GM18499 (cell line): ENCODE results near the gene HHIP.

Experiments
- ATAC-seq: cut with Tn5 transposase; IDR thresholded peaks from one replicate; pipeline ENCODE4 v1.9.1; 2021; ENCODE audit warnings: moderate number of reproducible peaks; ENCODE audit not compliant: insufficient read depth, unreplicated experiment

HHIP gene

GRCh38 chr4:144653781-144654545 lies 8.0 kb downstream of the HHIP start:
- ATAC-seq, result no peak

- ATAC-seq, result no peak
These were observed 9.5 kb downstream of the HHIP start for GRCh38 chr4:144655491-144655890.

DNA sequence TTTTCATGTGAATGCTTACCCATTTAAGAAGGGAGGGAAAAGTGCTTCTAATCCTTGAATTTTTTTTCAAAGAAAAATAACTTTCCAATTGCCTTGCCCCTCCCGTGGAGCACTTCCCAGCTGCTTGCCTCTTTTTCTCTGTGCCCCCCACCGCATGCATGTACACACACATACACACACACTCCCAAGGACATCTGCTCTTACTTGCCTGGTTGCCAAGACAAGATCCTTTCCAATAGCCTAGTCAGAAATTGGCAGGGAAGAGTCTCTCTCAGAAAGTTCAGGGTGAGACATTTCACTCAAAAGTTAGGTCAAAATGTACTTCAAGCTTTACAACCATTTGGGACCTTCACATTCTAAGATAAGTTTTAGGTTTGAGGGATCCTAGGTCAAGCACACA lies 10.9 kb downstream of the HHIP start:
- ATAC-seq, result no peak

DNA sequence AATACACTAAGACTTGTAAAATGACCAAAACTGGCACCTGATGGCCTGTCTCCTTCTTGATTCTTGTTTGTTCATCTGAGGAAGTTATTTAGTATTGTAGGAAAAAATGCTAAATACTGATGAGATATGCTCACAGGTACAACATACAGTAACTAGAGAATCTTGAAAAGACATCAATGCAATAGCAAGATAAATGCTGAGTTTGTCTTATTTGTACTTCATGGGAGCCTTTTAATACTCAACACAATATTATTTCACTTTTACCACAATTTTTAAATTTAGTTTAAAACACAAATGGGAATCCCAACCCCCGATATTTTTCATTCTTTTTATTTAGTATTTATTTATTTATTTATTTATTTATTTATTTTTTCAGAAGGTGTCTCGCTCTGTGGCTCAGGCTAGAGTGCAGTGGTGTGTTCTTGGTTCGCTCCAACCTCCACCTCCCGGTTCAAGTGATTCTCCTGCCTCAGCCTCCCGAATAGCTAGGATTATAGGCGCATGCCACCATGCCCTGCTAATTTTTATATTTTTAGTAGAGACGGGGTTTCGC lies 12.1 kb downstream of the HHIP start:
- ATAC-seq, result no peak

GRCh38 chr4:144658903-144659302 lies 12.9 kb downstream of the HHIP start:
- no peak for ATAC-seq

GRCh38 chr4:144659447-144659846 lies 13.5 kb downstream of the HHIP start:
- ATAC-seq, result no peak

- ATAC-seq, result no peak
These were observed 18.0 kb downstream of the HHIP start for GRCh38 chr4:144663834-144664475.

GRCh38 chr4:144666539-144667175 lies 20.7 kb downstream of the HHIP start:
- no peak for ATAC-seq

GRCh38 chr4:144667500-144667899 lies 21.5 kb downstream of the HHIP start:
- no peak for ATAC-seq

- no peak for ATAC-seq
These were observed 24.8 kb downstream of the HHIP start for GRCh38 chr4:144670776-144671175.

DNA sequence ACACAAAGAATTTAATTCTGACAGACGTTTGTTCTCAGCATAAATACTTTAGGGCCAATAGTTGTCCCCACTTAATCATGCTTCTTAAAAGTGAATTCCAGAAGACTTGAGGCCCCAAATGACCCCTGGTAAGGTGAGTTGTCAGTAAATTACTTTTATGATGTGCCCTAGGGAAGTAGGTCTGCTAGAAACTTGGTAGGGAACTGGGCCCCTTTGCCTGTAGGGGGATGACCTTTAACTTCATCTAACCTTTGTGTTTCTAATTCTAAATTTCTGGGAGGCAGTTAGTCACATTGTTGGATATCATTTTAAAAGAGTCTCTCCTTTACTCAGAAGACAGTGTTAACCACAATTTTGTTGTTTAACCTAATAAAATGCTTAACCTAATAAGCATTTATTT lies 28.8 kb downstream of the HHIP start:
- ATAC-seq, result no peak

DNA sequence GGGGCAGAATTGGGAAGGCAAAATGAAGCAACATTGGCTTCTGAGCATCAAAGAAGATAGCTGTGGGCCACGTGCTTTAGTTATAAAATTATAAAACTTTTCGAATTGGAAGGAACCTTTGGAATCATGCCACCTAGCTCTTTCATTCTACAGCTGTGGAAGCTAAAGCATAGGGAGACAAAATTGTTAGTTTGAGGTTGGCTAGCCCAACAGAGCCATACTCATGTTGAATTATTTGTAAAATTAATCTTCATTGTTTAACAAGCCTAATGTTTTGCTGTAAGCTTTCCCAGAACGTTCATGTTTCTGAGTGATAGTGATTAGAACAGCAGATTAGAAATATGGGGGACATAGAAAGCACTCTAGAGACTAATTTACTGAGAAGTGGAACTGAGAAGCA lies 35.9 kb downstream of the HHIP start:
- no peak for ATAC-seq

GRCh38 chr4:144683516-144683915 lies 37.6 kb downstream of the HHIP start:
- no peak for ATAC-seq

GRCh38 chr4:144685911-144686310 lies 40.0 kb downstream of the HHIP start:
- ATAC-seq, result no peak

- ATAC-seq, result no peak
These were observed 41.0 kb downstream of the HHIP start for GRCh38 chr4:144686921-144687320.

- ATAC-seq, result no peak
These were observed 41.5 kb downstream of the HHIP start for GRCh38 chr4:144687466-144687865.

DNA sequence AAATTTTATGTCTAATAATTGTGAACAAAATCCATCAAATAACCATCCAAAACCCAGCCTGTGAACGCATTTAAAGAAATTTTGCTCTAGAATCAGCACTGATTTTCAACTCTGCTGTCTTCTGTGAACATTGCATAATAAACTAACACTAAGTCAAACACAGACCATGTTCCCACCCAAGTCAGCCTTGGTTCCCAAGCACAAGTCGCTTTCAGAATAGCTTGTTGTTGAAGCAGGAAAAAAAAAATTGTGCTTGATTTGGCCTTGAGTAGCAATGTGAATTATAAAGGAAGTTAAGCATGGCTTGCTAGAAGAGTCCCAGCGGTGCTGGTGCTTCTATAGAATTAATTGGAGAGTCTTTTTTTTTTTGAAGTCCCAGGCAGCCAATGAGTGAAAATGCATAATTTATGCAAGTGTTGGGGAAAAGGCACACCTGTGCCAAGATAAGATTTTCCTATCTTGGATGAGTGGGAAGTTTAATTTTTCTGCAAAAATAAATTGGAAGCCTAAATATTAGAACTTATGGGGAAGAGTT lies 42.1 kb downstream of the HHIP start:
- ATAC-seq, result no peak

DNA sequence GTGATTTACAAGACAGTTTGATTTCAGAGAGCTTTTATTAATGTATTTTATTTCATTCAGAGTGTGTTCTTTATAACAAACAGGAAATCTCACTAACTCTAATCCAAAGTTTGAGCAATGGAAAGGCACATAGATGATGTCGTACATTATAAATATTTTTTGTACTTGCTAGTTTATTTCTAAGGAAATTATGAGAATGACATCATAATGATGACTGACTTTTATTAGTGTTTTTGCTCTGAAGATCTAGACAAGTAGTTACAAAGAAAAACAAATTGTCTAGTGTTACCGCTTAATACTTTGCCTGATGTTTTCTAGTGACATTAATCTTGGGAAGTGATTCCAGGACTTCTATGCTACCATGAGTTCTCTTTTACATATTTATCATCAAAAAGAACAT lies 43.2 kb downstream of the HHIP start:
- no peak for ATAC-seq

DNA sequence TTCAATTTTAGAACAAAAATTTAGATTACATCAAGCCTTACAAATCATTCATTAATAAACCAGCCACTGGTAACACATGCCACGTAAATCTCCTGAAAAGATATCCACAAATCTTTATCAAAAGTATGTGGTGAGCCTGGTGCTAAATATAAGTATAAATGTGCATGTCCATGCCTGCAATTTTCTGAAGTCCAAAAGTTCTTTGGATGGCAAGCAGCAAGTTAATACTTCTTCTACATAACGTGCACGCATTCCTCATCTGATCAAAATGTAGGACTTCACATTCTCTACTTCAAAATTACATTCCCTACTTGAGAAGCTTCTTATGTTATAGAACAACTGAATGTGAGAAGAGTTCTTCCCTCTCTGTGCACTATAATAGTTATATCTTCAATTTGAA lies 49.8 kb downstream of the HHIP start:
- no peak for ATAC-seq

DNA sequence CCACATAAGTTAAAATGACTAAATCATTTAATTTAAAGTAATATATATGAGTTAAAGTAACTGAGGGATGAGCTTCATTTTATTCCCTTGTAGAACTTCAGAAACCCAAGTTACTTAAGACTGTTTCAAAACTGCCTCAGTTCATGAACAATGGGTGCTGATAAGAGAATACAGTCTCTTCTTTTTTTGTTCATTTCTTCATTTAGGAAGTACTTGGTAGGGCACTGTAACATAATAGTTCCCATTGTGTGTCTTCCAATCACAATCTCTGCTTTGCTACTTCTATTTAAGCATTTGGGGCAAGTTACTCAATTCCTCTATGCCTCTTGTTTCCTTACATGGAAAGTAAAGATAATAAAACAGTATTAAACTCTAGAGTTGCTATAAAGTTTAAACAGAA lies 50.4 kb downstream of the HHIP start:
- ATAC-seq, result no peak

- no peak for ATAC-seq
These were observed 53.6 kb downstream of the HHIP start for GRCh38 chr4:144699565-144699964.
